Keratinocyte (primary cell): ENCODE data around the gene UBA6. TPM values are rescaled to one million over a fixed set of nuclear protein-coding genes. Genes with fewer than 3 reads are reported as not detected.

Experiments
- DNase-seq: peaks from one replicate; pipeline ENCODE4 v3.0.0-alpha.2; 2011; ENCODE audit warnings: low read depth, missing footprints, low spot score
- FAIRE-seq: peaks from 2 replicates; lab custom pipeline; 2011; peaks lifted over from hg19 to GRCh38; lab: Jason Lieb, UNC
- H2AFZ ChIP-seq: 2 replicates; pipeline ENCODE4 v1.6.0; 2012; ENCODE audit warnings: low read length, control low read depth, inconsistent platforms; ENCODE audit not compliant: control insufficient read depth
- H3K27ac ChIP-seq: 2 replicates; pipeline ENCODE4 v1.5.1; 2011; ENCODE audit warnings: low read length; ENCODE audit not compliant: control insufficient read depth, insufficient read depth
- H3K27me3 ChIP-seq: 3 replicates; pipeline ENCODE4 v1.6.0; 2011; ENCODE audit warnings: low read length; ENCODE audit not compliant: control insufficient read depth, insufficient read depth; ENCODE audit errors: extremely low read depth
- H3K36me3 ChIP-seq, 2 experiments: 2 replicates in 1 of 2; 3 replicates in 1 of 2; pipeline ENCODE4 v1.5.1; 2011; ENCODE audit warnings: low read length in 2 of 2, mild to moderate bottlenecking in 1 of 2; ENCODE audit not compliant: control insufficient read depth in 2 of 2, insufficient read depth in 2 of 2; ENCODE audit errors: extremely low read depth in 1 of 2
- H3K4me1 ChIP-seq: 3 replicates; pipeline ENCODE4 v1.5.1; 2011; ENCODE audit warnings: low read length; ENCODE audit not compliant: control insufficient read depth, insufficient read depth; ENCODE audit errors: extremely low read depth
- H3K4me2 ChIP-seq: 3 replicates; pipeline ENCODE4 v1.6.0; 2011; ENCODE audit warnings: low read depth, low read length; ENCODE audit not compliant: control insufficient read depth, insufficient read depth; ENCODE audit errors: extremely low read depth
- H3K4me3 ChIP-seq, 3 experiments: fragments of 200-600 bp in 1 of 3; sonication (generic) in 1 of 3; 2 replicates in 2 of 3; 3 replicates in 1 of 3; pipeline ENCODE4 v1.5.1; 2011 to 2016; ENCODE audit warnings: low read length in 3 of 3, mild to moderate bottlenecking in 3 of 3, control low read depth in 2 of 3, inconsistent platforms in 1 of 3, low read depth in 1 of 3, mixed read lengths in 1 of 3, mixed run types in 1 of 3, moderate library complexity in 1 of 3; ENCODE audit not compliant: control insufficient read depth in 2 of 3, insufficient read depth in 2 of 3; ENCODE audit errors: extremely low read depth in 1 of 3
- H3K79me2 ChIP-seq: 2 replicates; pipeline ENCODE4 v1.6.0; 2012; ENCODE audit warnings: low read length; ENCODE audit not compliant: control insufficient read depth, insufficient read depth
- H3K9ac ChIP-seq: 3 replicates; pipeline ENCODE4 v1.6.0; 2011; ENCODE audit warnings: low read length; ENCODE audit not compliant: control insufficient read depth, insufficient read depth; ENCODE audit errors: extremely low read depth
- H3K9me1 ChIP-seq: 3 replicates; pipeline ENCODE4 v1.6.0; 2011; ENCODE audit warnings: low read length; ENCODE audit not compliant: control insufficient read depth, insufficient read depth; ENCODE audit errors: extremely low read depth
- H3K9me3 ChIP-seq: 2 replicates; pipeline ENCODE4 v1.5.1; 2012; ENCODE audit warnings: low read depth, low read length; ENCODE audit not compliant: control insufficient read depth
- H4K20me1 ChIP-seq: 3 replicates; pipeline ENCODE4 v1.6.0; 2011; ENCODE audit warnings: low read length; ENCODE audit not compliant: control insufficient read depth, insufficient read depth; ENCODE audit errors: extremely low read depth
- CTCF ChIP-seq, 3 experiments: IDR thresholded peaks in 1 of 3; conservative IDR thresholded peaks in 1 of 3; optimal IDR thresholded peaks in 1 of 3; 2 replicates in 2 of 3; 3 replicates in 1 of 3; pipeline versions ENCODE3 to v1.5.1; 2011; ENCODE audit warnings: low read length in 3 of 3, mild to moderate bottlenecking in 3 of 3, moderate library complexity in 2 of 3, control low read depth in 1 of 3, inconsistent platforms in 1 of 3; ENCODE audit not compliant: insufficient read depth in 2 of 3; ENCODE audit errors: extremely low read depth in 1 of 3
- EZH2 ChIP-seq: IDR thresholded peaks from one replicate; pipeline ENCODE4 v1.6.1; 2012; ENCODE audit warnings: inconsistent platforms, mild to moderate bottlenecking, low read length, moderate library complexity
- dilution Hi-C: fragments of 300-500 bp; cut with MboI; formaldehyde crosslinking; loops from one replicate; pipeline ENCODE4 v1.7.0; 2020; ENCODE audit warnings: low sequenced_read_pairs; ENCODE audit not compliant: extremely low pct_ligation_motif_present
- polyA plus RNA-seq, 5 experiments: library from polyadenylated mRNA; depleted of rRNA in 3 of 5; stranded (reverse) in 3 of 5; stranded (forward) in 1 of 5; unstranded in 1 of 5; fragments of >200 nt; gene quantifications; 1 replicate in 1 of 5; 2 replicates in 3 of 5; 3 replicates in 1 of 5; pipeline versions ENCODE4 v1.2.1 to v1.2.3, GENCODE V29; 2011 to 2012; ENCODE audit warnings: missing spikeins in 2 of 5, low read depth in 1 of 5, low replicate concordance in 1 of 5

The UBA6 gene
- polyA plus RNA-seq, 1 donor (not counting 4 experiments of a cell fraction or from before 2014, with no cell fraction given) = 221 TPM

- FAIRE-seq = peak; percentile 93
- dilution Hi-C loops = no loop called here
Measured at GRCh38 chr4:67727124-67727850, 26.3 kb upstream of the UBA6 start.

DNA sequence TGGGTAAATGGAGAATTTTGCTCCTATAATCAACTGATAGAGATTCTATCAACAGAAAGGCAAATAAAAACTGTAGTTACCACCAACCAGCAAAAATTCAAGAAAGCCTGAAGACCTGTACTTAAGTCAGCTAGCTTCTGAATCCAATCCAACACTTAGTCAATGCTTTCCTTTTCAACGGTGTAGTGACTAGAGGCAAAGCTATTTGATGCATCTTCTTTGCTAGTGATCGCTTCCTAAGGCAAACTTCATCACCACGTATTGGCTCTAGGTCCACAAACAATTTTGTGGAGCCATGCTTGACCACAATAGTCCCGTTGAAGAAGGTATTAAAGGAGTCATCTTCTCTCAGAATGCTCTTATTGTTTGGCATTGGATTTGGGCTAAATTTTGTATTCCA, 25.0 kb upstream of the UBA6 start:
- H3K27me3 ChIP-seq = no peaks in the 10 kb centered on the region
- H3K4me1 ChIP-seq = peaks cover 61% of the 10 kb centered on the region
- peaks cover 4% of the 10 kb centered on the region in 2 experiments for H3K36me3 ChIP-seq
- peak overlapping the region; percentile 62 for H3K27ac ChIP-seq
- H2AFZ ChIP-seq = no peak overlapping the region
- dilution Hi-C loops = no loop called here
- H3K9ac ChIP-seq = no peak overlapping the region
- peak; percentile 90 for FAIRE-seq
- peak overlapping the region; percentile 53 for H3K4me2 ChIP-seq
- no peaks in the 10 kb centered on the region for H3K9me1 ChIP-seq
- TF ChIP-seq EZH2 = no peak
- TF ChIP-seq CTCF (optimal IDR thresholded peaks at IDR 0.05 in 1 of 3, IDR thresholded peaks at IDR 0.05 in 1 of 3, conservative IDR thresholded peaks at IDR 0.05 in 1 of 3; ENCODE audit: extremely low read depth in 1 of 3, insufficient read depth in 2 of 3, low read length in 3 of 3) = no peak
- no peaks in the 10 kb centered on the region for H3K79me2 ChIP-seq
- H3K4me3 ChIP-seq = no peak overlapping the region
- H3K9me3 ChIP-seq = peaks cover 8% of the 10 kb centered on the region
- DNase-seq = no peak
- H4K20me1 ChIP-seq = no peaks in the 10 kb centered on the region

More at GRCh38 chr4:67727124-67727850, 26.3 kb upstream of the UBA6 start:
- H3K4me2 ChIP-seq = peak overlapping the region; percentile 67
- DNase-seq = peak; percentile 61
- H3K79me2 ChIP-seq = no peaks in the 10 kb centered on the region
- peaks cover 49% of the 10 kb centered on the region for H3K4me1 ChIP-seq
- H3K9ac ChIP-seq = peak overlapping the region; percentile 58
- H3K4me3 ChIP-seq = peak overlapping the region in 2 of 3 experiments; percentile 14 to 25
- H3K9me3 ChIP-seq = peaks cover 9% of the 10 kb centered on the region
- H2AFZ ChIP-seq = no peak overlapping the region
- H3K27ac ChIP-seq = peak overlapping the region; percentile 93
- H3K36me3 ChIP-seq = peaks cover 0 to 1% of the 10 kb centered on the region in 2 experiments
- TF ChIP-seq CTCF (optimal IDR thresholded peaks at IDR 0.05 in 1 of 3, IDR thresholded peaks at IDR 0.05 in 1 of 3, conservative IDR thresholded peaks at IDR 0.05 in 1 of 3; ENCODE audit: extremely low read depth in 1 of 3, insufficient read depth in 2 of 3, low read length in 3 of 3) = no peak
- no peaks in the 10 kb centered on the region for H3K9me1 ChIP-seq
- no peaks in the 10 kb centered on the region for H4K20me1 ChIP-seq
- H3K27me3 ChIP-seq = no peaks in the 10 kb centered on the region
